K562 (cell line): ENCODE data around the gene MRAP2. TPM values are rescaled to one million over a fixed set of nuclear protein-coding genes. Genes with fewer than 3 reads are reported as not detected.

Experiments
- IFI16 ChIP-seq: fragments of 250-450 bp; sonication (Bioruptor Pico); IDR thresholded peaks from 2 replicates; pipeline ENCODE4 v2.1.2; 2022; ENCODE audit warnings: mild to moderate bottlenecking, inconsistent platforms
- KAT2B ChIP-seq: IDR thresholded peaks from one replicate; pipeline ENCODE4 v1.6.1; 2012; ENCODE audit warnings: low read depth, mild to moderate bottlenecking, control low read depth, inconsistent platforms, low read length, moderate library complexity
- POLR2A ChIP-seq: fragments of 450-650 bp; conservative IDR thresholded peaks from 2 replicates; pipeline ENCODE4 v1.6.1; 2016
- ZNF239 ChIP-seq: fragments of 250-450 bp; sonication (Bioruptor Pico); IDR thresholded peaks from 2 replicates; pipeline ENCODE4 v1.4.0; 2020; ENCODE audit warnings: mild to moderate bottlenecking
- polyA plus RNA-seq, 8 experiments: library from polyadenylated mRNA; depleted of rRNA in 4 of 8; stranded (reverse) in 5 of 8; unstranded in 3 of 8; fragments of >200 nt; fragmentation: Nextera tagmentation in 2 of 8; fragmentation: Illumina TruSeq in 1 of 8; extraction: Ambion mirVana in 2 of 8; extraction: Trizol in 1 of 8; gene quantifications; 2 replicates each; pipeline versions ENCODE4 v1.2.1 to v1.2.3, GENCODE V29; 2011 to 2014; ENCODE audit warnings: inconsistent platforms in 1 of 8, missing spikeins in 1 of 8
- total RNA-seq, 7 experiments: library from RNA; depleted of rRNA in 6 of 7; stranded (reverse); fragments of >200 nt in 6 of 7; fragmentation: Illumina TruSeq in 2 of 7; extraction: Trizol in 2 of 7; gene quantifications; 2 replicates each; pipeline versions ENCODE4 v1.2.1 to v1.2.3, GENCODE V29; 2011 to 2021; ENCODE audit warnings: low replicate concordance in 1 of 7
- TF ChIP-seq, protein P1 (sequence below): fragments of 250-450 bp; sonication (Bioruptor Pico); IDR thresholded peaks from 2 replicates; pipeline ENCODE4 v1.5.0; 2020; ENCODE audit warnings: mild to moderate bottlenecking
- TF ChIP-seq, protein P2 (sequence below): fragments of 450-650 bp; IDR thresholded peaks from 2 replicates; pipeline ENCODE4 v1.7.0; 2016; ENCODE audit warnings: borderline replicate concordance
- TF ChIP-seq, protein P3 (sequence below): fragments of 450-650 bp; formaldehyde crosslinking; conservative IDR thresholded peaks from 2 replicates; pipeline ENCODE4 v1.4.0; 2022; ENCODE audit warnings: mild to moderate bottlenecking, missing genetic modification characterization
- TF ChIP-seq, protein P4 (sequence below), 2 experiments: fragments of 450-650 bp in 1 of 2; sonication (generic) in 1 of 2; formaldehyde crosslinking in 1 of 2; IDR thresholded peaks; 2 replicates each; pipeline versions ENCODE4 v1.7.1 to v1.9.0; 2016 to 2022; ENCODE audit warnings: inconsistent platforms in 1 of 2, mild to moderate bottlenecking in 1 of 2, missing genetic modification reagents in 1 of 2
- TF ChIP-seq, protein P5 (sequence below): fragments of 150-350 bp; conservative IDR thresholded peaks from 2 replicates; pipeline ENCODE4 v1.6.1; 2014; ENCODE audit warnings: low read length

The MRAP2 gene
- total and polyA plus RNA-seq, 9 of the 15 experiments (the other 6 are each of a cell fraction or from before 2014, with no cell fraction given): 5.9 to 38.9 (median 9.3) TPM

DNA sequence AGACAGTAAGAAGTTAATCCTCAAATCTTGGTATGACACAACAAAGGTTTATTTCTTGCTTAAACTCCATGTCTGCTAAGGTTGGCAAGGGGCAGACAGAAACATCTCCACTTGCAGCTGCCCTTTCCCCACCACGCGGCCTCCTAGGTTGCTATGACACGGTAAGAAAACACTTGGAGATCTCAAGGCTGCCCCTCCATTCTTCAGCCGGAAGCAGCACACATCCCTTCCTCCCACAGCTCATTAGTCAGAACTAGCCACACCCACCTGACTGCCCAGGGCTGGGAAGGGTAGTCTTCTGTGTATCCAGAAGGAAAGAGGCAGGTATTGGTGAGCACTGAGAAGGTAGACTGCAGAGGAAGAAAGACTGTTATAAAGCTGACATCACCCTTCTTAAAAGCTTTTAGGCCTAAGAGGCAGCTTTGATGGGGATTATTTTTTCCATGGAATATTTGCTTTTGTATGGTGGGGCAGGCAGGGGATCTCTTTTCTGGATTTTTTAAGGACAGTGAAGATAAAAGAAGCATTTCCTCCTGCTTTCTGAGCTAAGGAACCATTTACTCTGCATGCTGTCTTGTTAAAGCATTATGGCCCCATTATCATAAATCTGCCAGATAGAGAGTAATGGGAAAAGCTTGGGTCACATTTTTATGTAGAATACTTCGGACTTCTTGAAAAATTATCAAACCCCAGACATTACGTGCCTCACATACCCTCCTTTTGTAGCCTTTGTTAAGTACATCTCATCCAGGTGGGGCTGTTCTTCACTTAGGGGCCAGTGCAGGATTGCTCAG is 41.6 kb downstream of the MRAP2 start (continued):
- TF ChIP-seq, protein P1, sequence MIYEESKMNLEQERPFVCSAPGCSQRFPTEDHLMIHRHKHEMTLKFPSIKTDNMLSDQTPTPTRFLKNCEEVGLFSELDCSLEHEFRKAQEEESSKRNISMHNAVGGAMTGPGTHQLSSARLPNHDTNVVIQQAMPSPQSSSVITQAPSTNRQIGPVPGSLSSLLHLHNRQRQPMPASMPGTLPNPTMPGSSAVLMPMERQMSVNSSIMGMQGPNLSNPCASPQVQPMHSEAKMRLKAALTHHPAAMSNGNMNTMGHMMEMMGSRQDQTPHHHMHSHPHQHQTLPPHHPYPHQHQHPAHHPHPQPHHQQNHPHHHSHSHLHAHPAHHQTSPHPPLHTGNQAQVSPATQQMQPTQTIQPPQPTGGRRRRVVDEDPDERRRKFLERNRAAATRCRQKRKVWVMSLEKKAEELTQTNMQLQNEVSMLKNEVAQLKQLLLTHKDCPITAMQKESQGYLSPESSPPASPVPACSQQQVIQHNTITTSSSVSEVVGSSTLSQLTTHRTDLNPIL (CRISPR knock-in tag): no peak
- TF ChIP-seq KAT2B: no peak
- TF ChIP-seq, protein P2, sequence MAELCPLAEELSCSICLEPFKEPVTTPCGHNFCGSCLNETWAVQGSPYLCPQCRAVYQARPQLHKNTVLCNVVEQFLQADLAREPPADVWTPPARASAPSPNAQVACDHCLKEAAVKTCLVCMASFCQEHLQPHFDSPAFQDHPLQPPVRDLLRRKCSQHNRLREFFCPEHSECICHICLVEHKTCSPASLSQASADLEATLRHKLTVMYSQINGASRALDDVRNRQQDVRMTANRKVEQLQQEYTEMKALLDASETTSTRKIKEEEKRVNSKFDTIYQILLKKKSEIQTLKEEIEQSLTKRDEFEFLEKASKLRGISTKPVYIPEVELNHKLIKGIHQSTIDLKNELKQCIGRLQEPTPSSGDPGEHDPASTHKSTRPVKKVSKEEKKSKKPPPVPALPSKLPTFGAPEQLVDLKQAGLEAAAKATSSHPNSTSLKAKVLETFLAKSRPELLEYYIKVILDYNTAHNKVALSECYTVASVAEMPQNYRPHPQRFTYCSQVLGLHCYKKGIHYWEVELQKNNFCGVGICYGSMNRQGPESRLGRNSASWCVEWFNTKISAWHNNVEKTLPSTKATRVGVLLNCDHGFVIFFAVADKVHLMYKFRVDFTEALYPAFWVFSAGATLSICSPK: no peak
- TF ChIP-seq, protein P3, sequence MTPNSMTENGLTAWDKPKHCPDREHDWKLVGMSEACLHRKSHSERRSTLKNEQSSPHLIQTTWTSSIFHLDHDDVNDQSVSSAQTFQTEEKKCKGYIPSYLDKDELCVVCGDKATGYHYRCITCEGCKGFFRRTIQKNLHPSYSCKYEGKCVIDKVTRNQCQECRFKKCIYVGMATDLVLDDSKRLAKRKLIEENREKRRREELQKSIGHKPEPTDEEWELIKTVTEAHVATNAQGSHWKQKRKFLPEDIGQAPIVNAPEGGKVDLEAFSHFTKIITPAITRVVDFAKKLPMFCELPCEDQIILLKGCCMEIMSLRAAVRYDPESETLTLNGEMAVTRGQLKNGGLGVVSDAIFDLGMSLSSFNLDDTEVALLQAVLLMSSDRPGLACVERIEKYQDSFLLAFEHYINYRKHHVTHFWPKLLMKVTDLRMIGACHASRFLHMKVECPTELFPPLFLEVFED (CRISPR knock-in tag): no peak
- TF ChIP-seq, protein P4, sequence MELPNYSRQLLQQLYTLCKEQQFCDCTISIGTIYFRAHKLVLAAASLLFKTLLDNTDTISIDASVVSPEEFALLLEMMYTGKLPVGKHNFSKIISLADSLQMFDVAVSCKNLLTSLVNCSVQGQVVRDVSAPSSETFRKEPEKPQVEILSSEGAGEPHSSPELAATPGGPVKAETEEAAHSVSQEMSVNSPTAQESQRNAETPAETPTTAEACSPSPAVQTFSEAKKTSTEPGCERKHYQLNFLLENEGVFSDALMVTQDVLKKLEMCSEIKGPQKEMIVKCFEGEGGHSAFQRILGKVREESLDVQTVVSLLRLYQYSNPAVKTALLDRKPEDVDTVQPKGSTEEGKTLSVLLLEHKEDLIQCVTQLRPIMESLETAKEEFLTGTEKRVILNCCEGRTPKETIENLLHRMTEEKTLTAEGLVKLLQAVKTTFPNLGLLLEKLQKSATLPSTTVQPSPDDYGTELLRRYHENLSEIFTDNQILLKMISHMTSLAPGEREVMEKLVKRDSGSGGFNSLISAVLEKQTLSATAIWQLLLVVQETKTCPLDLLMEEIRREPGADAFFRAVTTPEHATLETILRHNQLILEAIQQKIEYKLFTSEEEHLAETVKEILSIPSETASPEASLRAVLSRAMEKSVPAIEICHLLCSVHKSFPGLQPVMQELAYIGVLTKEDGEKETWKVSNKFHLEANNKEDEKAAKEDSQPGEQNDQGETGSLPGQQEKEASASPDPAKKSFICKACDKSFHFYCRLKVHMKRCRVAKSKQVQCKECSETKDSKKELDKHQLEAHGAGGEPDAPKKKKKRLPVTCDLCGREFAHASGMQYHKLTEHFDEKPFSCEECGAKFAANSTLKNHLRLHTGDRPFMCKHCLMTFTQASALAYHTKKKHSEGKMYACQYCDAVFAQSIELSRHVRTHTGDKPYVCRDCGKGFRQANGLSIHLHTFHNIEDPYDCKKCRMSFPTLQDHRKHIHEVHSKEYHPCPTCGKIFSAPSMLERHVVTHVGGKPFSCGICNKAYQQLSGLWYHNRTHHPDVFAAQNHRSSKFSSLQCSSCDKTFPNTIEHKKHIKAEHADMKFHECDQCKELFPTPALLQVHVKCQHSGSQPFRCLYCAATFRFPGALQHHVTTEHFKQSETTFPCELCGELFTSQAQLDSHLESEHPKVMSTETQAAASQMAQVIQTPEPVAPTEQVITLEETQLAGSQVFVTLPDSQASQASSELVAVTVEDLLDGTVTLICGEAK (IDR thresholded peaks at IDR 0.05): peak; percentile 72
- TF ChIP-seq, protein P4 (CRISPR knock-in tag; IDR thresholded peaks at IDR 0.05): no peak
- TF ChIP-seq ZNF239 (CRISPR knock-in tag): no peak
- TF ChIP-seq IFI16 (CRISPR knock-in tag): no peak
- TF ChIP-seq, protein P5, sequence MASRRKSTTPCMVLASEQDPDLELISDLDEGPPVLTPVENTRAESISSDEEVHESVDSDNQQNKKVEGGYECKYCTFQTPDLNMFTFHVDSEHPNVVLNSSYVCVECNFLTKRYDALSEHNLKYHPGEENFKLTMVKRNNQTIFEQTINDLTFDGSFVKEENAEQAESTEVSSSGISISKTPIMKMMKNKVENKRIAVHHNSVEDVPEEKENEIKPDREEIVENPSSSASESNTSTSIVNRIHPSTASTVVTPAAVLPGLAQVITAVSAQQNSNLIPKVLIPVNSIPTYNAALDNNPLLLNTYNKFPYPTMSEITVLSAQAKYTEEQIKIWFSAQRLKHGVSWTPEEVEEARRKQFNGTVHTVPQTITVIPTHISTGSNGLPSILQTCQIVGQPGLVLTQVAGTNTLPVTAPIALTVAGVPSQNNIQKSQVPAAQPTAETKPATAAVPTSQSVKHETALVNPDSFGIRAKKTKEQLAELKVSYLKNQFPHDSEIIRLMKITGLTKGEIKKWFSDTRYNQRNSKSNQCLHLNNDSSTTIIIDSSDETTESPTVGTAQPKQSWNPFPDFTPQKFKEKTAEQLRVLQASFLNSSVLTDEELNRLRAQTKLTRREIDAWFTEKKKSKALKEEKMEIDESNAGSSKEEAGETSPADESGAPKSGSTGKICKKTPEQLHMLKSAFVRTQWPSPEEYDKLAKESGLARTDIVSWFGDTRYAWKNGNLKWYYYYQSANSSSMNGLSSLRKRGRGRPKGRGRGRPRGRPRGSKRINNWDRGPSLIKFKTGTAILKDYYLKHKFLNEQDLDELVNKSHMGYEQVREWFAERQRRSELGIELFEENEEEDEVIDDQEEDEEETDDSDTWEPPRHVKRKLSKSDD: no peak
- 0 out of 2 replicates have a peak, but pooled peaks have one; percentile 28 for TF ChIP-seq POLR2A
